GM19395 (cell line): ENCODE measurements around the gene KBTBD13.
"Not testable (repeated sequence)": the region's sequence is repeated elsewhere in the genome, so short reads cannot be mapped to it uniquely, and the experiment has no call there.

Experiments used
- ATAC-seq: cut with Tn5 transposase; IDR thresholded peaks from one replicate; pipeline ENCODE4 v1.9.1; 2021; ENCODE audit warnings: mild to moderate bottlenecking, moderate library complexity; ENCODE audit not compliant: unreplicated experiment

Gene KBTBD13

GRCh38 chr15:65087873-65088642 lies 11.5 kb downstream of the KBTBD13 start:
- no peak for ATAC-seq

DNA sequence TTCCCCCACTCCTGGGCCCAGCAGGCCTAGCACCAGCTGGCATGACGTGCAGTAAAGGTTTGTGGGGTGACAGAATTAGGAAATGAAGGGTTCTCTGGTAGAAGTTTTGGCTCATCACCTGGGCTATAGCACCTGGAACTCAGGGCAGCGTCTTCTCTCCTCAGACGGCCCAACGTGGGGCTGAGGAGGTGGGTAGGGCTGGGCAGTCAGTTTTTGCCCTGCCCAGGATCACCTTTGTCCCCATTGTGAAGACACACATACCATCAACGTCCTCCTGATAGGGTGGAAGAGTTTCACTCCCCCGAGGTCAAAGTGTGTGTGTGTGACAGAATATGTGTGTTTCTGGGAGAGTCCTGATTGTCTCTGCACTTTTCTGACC lies 12.1 kb downstream of the KBTBD13 start:
- ATAC-seq: no peak

DNA sequence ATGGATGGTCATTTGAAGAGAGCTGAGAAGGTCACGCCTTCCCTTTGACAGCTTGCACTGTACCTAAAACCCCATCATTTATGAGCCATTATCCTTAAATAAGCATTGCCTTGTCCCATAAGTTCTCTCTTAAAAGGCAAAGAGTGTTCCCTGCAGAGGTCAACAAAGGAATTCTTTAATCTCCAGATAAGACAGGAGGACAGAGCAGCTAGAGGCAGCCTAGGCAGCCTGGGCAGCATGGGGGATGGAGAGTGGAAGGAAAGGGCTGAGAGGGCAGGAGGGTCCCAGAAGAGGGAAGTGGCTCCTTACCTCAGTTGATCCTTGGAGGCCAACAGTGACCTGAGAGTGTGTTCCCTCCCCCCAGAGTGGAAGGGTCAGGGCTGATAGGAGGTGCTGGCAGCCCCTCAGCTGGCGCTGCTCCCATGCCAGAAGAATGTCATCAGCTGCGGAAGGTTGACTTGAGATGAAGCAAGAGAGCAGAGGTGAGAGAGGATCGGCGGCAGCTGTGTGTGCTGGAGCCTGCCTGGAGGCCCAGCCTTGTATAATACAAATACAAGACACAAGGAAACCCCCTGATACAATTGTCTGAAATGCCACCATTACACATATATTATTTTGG lies 12.8 kb downstream of the KBTBD13 start:
- ATAC-seq: no peak

DNA sequence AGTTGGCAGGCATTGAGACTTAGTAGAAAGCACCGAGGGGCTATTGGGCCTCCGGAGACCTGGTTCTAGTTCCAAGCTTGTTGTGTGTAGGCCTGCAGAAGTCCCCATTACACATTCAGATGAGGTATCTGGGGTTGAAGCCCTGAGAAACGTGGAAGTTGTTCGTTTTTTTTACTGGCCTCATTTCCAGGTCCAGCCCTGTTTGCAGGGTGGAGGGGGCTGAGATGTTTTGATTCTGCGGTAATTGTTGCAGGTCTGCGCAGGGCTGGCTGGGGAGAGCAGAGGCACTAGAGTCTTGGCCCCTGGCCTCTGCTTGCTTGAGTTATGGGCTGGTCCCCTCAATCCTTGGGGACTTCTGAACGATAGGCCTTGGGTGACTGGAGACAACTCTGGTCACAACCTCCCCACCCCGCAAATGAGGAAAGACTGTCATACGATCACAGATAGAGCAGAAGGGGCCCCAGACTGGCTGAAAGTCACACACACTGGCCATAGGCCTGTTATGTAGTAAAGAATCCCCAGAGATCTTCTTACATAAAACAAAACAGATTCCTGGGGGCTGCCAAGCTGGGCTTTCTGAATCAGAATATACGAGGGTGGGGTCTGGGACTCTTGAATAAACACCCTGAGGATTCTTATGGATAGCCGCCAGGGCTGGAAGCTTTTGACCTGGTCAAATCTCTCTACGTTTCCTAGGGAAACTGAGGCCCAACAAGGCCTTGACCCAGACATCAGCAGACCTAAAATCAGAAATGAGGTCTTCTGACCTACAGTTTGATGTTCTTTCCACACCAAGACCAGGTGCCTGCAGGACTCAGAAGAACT lies 15.6 kb downstream of the KBTBD13 start:
- ATAC-seq: no peak

GRCh38 chr15:65092911-65093792 lies 16.6 kb downstream of the KBTBD13 start:
- ATAC-seq: no peak

DNA sequence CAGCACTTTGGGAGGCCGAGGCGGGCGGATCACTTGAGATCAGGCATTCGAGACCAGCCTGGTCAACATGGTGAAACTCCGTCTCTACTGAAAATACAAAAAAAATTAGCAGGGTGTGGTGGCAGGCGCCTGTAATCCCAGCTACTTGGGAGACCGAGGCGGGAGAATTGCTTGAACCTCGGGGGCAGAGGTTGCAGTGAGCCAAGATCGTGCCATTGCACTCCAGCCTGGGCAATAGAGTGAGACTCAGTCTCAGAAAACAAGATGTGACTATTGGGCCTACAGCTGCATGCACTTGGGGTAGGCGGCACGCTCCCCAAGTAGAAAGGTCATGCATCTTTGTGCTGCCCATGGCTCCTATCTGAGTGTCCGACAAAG lies 17.2 kb downstream of the KBTBD13 start:
- ATAC-seq: not testable (repeated sequence)

- no peak for ATAC-seq
Measured at GRCh38 chr15:65094294-65094995, 17.9 kb downstream of the KBTBD13 start.

DNA sequence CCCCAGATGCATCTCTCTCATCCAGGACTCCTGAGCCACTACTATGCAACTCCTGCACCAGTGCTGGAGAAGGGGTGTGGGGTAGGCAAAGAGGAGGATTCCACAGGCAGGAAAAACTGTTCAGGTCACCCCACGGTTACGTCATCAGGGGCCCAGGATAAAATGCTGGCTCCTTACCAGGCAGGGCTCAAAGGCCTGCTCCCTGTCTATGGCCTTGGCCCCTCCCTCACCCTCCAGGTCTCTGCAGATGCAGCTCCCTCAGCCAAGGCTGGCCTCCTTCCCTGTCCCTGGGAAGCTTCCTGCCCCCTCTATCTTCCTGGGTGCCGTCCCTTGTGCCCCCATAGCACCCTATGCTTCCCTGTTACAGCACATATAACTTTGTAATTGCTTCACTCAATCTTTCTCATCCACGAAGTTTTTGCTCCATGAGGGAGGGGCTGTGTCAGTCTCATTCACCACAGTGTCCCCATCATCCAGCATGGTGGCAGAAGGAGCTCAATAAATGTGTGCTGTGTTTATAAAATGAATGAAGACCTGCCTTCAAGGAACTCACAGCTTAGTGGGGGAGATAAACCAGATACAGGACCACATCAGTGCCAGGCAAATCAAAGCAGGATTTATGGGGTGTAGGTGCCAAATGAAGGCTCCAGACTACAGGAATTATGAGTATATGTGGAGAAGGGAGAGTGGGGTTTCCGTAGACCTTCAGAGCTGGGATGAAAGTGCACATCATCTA lies 18.6 kb downstream of the KBTBD13 start:
- no peak for ATAC-seq

- no peak for ATAC-seq
Measured at GRCh38 chr15:65095747-65096104, 19.2 kb downstream of the KBTBD13 start.

- no peak for ATAC-seq
Measured at GRCh38 chr15:65096481-65097385, 20.2 kb downstream of the KBTBD13 start.

DNA sequence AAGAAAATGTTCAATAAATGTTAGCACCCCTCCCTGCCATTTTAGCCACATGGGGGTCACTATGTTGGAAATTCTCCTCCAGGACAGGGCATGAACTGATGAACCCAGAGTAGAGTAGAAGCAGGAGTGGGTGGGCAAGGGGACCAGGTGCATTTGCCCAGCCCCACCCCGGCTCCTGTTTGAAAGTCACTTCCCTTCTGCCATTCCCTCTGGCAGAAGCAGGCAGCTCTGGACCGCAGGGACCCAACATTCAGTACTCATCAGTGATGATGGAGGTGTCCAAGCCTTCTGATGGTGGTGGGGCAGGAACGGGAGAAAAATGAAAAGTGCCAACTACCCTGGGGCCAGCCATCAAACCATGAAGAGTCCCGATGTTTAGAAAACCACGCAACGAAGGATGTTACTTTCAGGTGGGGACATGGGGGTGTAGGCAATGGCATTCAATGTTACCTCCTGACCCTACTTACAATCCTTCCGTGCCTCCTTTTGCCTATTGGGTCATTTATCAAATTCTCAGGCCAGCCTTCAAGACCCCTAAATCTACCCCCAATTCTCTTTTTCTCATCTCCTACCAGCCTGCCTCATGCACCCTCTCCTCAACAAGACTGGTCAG lies 21.2 kb downstream of the KBTBD13 start:
- ATAC-seq: no peak

DNA sequence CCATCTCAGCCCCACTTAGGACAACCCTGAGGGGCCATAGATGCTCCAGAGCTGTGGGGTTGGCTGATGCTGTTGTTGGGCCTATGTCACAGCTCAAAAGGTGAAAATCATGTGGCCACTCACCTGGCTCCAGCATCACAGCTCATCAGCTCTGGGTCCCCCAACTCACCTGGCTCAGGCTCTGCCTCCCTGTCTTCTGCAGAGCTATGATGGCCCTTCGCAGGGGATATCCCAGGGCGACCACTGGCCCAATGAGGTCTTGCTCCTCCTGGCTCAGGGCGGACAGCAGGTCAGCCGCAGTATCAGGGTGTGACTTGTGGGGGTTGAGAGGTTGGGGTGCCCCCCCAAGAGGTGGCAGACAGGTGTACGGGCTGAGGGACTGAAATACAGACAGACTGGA lies 22.8 kb downstream of the KBTBD13 start:
- ATAC-seq: no peak

GRCh38 chr15:65099801-65100200 lies 23.3 kb downstream of the KBTBD13 start:
- ATAC-seq: not testable (repeated sequence)

- no peak for ATAC-seq
Measured at GRCh38 chr15:65100442-65100841, 23.9 kb downstream of the KBTBD13 start.

DNA sequence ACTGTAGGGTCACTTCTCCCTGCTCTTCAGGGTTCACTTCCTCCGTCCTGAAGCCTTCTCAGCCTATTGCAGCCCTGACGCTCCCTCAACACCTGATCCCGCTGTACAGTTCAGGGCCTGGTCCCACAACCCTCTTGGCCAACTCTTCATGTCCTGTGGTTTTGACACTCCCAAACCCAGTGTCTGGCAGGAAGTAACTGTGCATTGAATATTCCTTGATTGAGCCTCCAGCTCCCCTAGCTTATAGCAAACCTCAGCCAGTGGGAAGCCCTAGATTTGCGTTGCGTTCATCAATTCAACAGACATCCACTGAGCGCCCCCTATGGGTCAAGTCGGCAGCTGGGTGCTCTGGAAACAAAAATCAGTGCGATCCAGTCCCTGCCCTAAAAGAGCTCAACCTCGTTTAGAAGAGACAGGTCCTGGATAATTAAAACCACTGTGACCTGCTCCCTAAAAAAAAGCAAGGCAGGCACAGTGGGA lies 24.9 kb downstream of the KBTBD13 start:
- ATAC-seq: no peak

DNA sequence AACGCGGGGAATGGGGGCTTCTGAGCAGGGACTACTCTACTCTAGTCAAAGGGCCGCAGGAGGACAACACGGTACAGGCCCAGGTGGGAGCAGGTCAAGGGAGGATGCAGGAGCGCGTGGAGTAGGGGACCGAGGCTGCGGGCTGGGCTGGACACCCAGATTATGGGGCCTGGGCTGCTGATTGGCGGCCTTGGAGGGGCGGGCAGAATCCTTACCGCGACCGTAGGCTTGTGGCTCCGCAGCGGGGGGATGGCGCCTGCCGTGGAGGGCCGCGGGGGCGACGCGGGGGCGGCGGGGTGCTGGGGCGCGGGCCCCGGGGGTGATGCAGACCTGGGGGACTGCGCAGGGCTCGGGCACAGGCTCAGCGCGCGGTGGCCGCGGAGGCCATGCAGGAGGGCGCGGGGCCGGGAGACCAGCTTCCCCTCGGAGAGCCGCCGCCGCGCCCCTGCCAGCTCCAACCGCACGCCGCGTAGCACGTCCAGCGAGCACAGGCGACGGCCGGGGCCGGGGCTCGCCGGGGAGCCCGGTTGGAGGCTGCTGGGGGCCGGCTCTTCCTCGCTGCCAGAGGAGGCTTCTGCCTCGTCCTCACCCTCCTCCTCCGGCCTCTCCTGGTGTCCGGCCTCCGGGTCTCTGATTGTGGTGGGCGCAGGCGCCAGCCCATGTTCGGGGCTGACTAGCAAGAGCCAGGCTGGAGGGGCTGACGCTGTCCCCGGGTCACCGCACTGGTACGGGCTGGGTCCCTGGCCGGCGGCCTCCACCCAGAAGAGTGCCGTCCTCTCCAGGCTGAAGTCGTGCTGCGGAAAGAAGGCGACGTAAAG lies 25.6 kb downstream of the KBTBD13 start:
- no peak for ATAC-seq

GRCh38 chr15:65102912-65103311 lies 26.4 kb downstream of the KBTBD13 start:
- ATAC-seq: no peak
